CD14-positive monocyte (primary cell): ENCODE measurements around the gene TRAIP. TPM values are rescaled to one million over a fixed set of nuclear protein-coding genes. Genes with fewer than 3 reads are reported as not detected.

Experiments
- DNase-seq, 3 donors: peaks; one replicate each; pipeline ENCODE4 v3.0.0-alpha.2; 2011 to 2022
- H2AFZ ChIP-seq: 2 replicates; pipeline ENCODE4 v1.6.0; 2012; ENCODE audit warnings: mild to moderate bottlenecking, low read depth, low read length, inconsistent platforms; ENCODE audit not compliant: insufficient read depth, poor library complexity, severe bottlenecking
- H3K27ac ChIP-seq, 2 donors: 1 replicate in 1 of 2; 2 replicates in 1 of 2; pipeline ENCODE4 v1.5.1; 2012 to 2013; ENCODE audit warnings: low read length in 2 of 2, control low read depth in 1 of 2, inconsistent platforms in 1 of 2, low read depth in 1 of 2, mild to moderate bottlenecking in 1 of 2
- H3K27me3 ChIP-seq, 2 donors: one replicate each; pipeline versions ENCODE4 v1.6.0 to v1.6.1; 2011 to 2013; ENCODE audit warnings: low read length in 2 of 2; ENCODE audit not compliant: control insufficient read depth in 2 of 2, insufficient read depth in 2 of 2
- H3K36me3 ChIP-seq, 2 donors: replicated peaks in 1 of 2; 1 replicate in 1 of 2; 2 replicates in 1 of 2; pipeline versions ENCODE4 v1.5.1 to v1.6.1; 2012 to 2013; ENCODE audit warnings: low read length in 2 of 2, control low read depth in 1 of 2, inconsistent platforms in 1 of 2, mild to moderate bottlenecking in 1 of 2; ENCODE audit not compliant: insufficient read depth in 2 of 2, control insufficient read depth in 1 of 2
- H3K4me1 ChIP-seq, 2 donors: 1 replicate in 1 of 2; 2 replicates in 1 of 2; pipeline versions ENCODE4 v1.5.1 to v1.6.1; 2012 to 2013; ENCODE audit warnings: low read length in 2 of 2, control low read depth in 1 of 2, inconsistent platforms in 1 of 2, mild to moderate bottlenecking in 1 of 2, moderate library complexity in 1 of 2; ENCODE audit not compliant: insufficient read depth in 2 of 2, control insufficient read depth in 1 of 2
- H3K4me2 ChIP-seq: replicated peaks from 2 replicates; pipeline ENCODE3; 2012; ENCODE audit warnings: low read length, moderate library complexity, mild to moderate bottlenecking; ENCODE audit not compliant: poor library complexity, severe bottlenecking; ENCODE audit errors: extremely low read depth
- H3K4me3 ChIP-seq, 3 experiments: fragments of 200-600 bp in 1 of 3; sonication (generic) in 1 of 3; replicated peaks in 1 of 3; 1 replicate in 2 of 3; 2 replicates in 1 of 3; pipeline ENCODE4 v1.5.1; 2011 to 2013; ENCODE audit warnings: low read length in 3 of 3, mild to moderate bottlenecking in 3 of 3, control low read depth in 2 of 3, low read depth in 2 of 3, inconsistent platforms in 1 of 3, moderate library complexity in 1 of 3
- H3K79me2 ChIP-seq: 2 replicates; pipeline ENCODE4 v1.6.0; 2012; ENCODE audit warnings: mild to moderate bottlenecking, control low read depth, inconsistent platforms, low read length, moderate library complexity; ENCODE audit not compliant: insufficient read depth
- H3K9ac ChIP-seq: 2 replicates; pipeline ENCODE4 v1.6.0; 2017; ENCODE audit warnings: low read length, mild to moderate bottlenecking; ENCODE audit not compliant: insufficient read depth, poor library complexity, severe bottlenecking
- H3K9me3 ChIP-seq, 2 donors: replicated peaks in 1 of 2; 1 replicate in 1 of 2; 2 replicates in 1 of 2; pipeline versions ENCODE4 v1.5.1 to v1.6.1; 2012 to 2013; ENCODE audit warnings: low read length in 2 of 2, control low read depth in 1 of 2; ENCODE audit not compliant: control insufficient read depth in 1 of 2, insufficient read depth in 1 of 2
- H4K20me1 ChIP-seq: 2 replicates; pipeline ENCODE4 v1.6.0; 2012; ENCODE audit warnings: mild to moderate bottlenecking, low read length, control low read depth, moderate library complexity; ENCODE audit not compliant: insufficient read depth
- H3K27ac Mint-ChIP-seq, 7 donors: one replicate each; pipeline ENCODE4 v1.8.0; 2020; ENCODE audit warnings: mild to moderate bottlenecking in 7 of 7, mixed read lengths in 7 of 7, moderate library complexity in 6 of 7, inconsistent platforms in 2 of 7
- H3K27me3 Mint-ChIP-seq, 3 donors: one replicate each; pipeline ENCODE4 v1.8.0; 2021 to 2022; ENCODE audit warnings: low read depth in 3 of 3, mild to moderate bottlenecking in 3 of 3, mixed read lengths in 3 of 3, moderate library complexity in 3 of 3, inconsistent platforms in 1 of 3
- H3K36me3 Mint-ChIP-seq, 2 donors: one replicate each; pipeline ENCODE4 v1.8.0; 2020; ENCODE audit warnings: mixed read lengths in 2 of 2, inconsistent platforms in 1 of 2, mild to moderate bottlenecking in 1 of 2
- H3K4me1 Mint-ChIP-seq: one replicate; pipeline ENCODE4 v1.8.0; 2020; ENCODE audit warnings: mild to moderate bottlenecking, mixed read lengths
- H3K4me3 Mint-ChIP-seq, 2 donors: one replicate each; pipeline ENCODE4 v1.8.0; 2020; ENCODE audit warnings: mild to moderate bottlenecking in 2 of 2, mixed read lengths in 2 of 2, moderate library complexity in 1 of 2
- H3K9me3 Mint-ChIP-seq, 7 donors: one replicate each; pipeline ENCODE4 v1.8.0; 2020 to 2022; ENCODE audit warnings: mixed read lengths in 7 of 7, mild to moderate bottlenecking in 6 of 7, moderate library complexity in 6 of 7, inconsistent platforms in 2 of 7
- WGBS: methylation state at CpG from one replicate; pipeline ENCODE4 v1.1.5; 2013; ENCODE audit warnings: missing lambda C conversion rate; ENCODE audit not compliant: insufficient coverage; 5-methylcytosine and 5-hydroxymethylcytosine counted together
- intact Hi-C, 2 donors: fragments of 100-400 bp; cut with micrococcal nuclease; formaldehyde crosslinking; loops; one replicate each; pipeline versions ENCODE4 v1.15.0 to v1.15.1; 2023
- polyA plus RNA-seq, 3 donors: library from polyadenylated mRNA; depleted of rRNA in 1 of 3; unstranded in 2 of 3; stranded (reverse) in 1 of 3; fragments of 300-500 nt in 2 of 3; fragments of >200 nt in 1 of 3; fragmentation: Illumina TruSeq in 2 of 3; gene quantifications; 1 replicate in 2 of 3; 2 replicates in 1 of 3; pipeline ENCODE4 v1.2.3, GENCODE V29; 2012 to 2021
- TF ChIP-seq, protein P1 (sequence below): fragments of 200-600 bp; IDR thresholded peaks from one replicate; pipeline ENCODE4 v1.8.0; 2022; ENCODE audit warnings: antibody characterized with exemption, mild to moderate bottlenecking

The TRAIP gene
- polyA plus RNA-seq, 3 donors = 0.68 to 1.1 (median 0.95) TPM

DNA sequence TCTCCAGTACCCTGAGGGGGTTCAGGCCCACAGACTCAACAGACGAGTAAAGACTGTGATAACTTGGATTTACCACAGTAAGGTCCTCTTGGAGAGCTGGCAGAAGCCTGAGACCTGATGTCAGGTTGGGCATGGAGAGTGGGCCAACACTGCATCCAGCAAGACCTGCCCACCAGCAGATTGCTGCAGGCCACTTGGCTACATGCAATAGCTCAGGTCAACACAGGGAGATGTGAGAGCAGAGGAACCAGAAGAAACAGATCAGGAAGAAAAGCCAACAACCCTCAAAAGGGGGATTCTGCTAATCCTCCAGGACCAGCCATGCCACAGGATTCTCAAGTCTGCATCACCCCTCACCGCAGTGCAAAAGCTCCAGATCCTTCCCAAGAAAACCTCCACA lies 68.3 kb downstream of the TRAIP start:
- no peak overlapping the region for H3K9ac ChIP-seq
- TF ChIP-seq, protein P1, sequence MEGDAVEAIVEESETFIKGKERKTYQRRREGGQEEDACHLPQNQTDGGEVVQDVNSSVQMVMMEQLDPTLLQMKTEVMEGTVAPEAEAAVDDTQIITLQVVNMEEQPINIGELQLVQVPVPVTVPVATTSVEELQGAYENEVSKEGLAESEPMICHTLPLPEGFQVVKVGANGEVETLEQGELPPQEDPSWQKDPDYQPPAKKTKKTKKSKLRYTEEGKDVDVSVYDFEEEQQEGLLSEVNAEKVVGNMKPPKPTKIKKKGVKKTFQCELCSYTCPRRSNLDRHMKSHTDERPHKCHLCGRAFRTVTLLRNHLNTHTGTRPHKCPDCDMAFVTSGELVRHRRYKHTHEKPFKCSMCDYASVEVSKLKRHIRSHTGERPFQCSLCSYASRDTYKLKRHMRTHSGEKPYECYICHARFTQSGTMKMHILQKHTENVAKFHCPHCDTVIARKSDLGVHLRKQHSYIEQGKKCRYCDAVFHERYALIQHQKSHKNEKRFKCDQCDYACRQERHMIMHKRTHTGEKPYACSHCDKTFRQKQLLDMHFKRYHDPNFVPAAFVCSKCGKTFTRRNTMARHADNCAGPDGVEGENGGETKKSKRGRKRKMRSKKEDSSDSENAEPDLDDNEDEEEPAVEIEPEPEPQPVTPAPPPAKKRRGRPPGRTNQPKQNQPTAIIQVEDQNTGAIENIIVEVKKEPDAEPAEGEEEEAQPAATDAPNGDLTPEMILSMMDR = no peak
- intact Hi-C loops = loop anchor here (5.0 to 10.0 kb wide), 2 partner anchors 63 to 66 kb away; partner anchors contain the start of gene GMPPB (in 2 of the 2)
- Mint-ChIP-seq H3K36me3 (peaks cover 14 to 19% of the 10 kb centered on the region in 2 donors), H3K27ac (peak overlapping the region in 1 of 7 donors; percentile 7), H3K27me3 (peaks cover 0 to 8% (median 4%) of the 10 kb centered on the region in 3 donors), H3K4me3 (no peak overlapping the region), H3K9me3 (peaks cover 0 to 2% (median 0%) of the 10 kb centered on the region in 7 donors), H3K4me1 (peaks cover 28% of the 10 kb centered on the region)
- peak overlapping the region; percentile 46 for H2AFZ ChIP-seq
- 100% methylated on average over 1 of the region's 2 CpGs for WGBS
- H3K79me2 ChIP-seq = peaks cover 32% of the 10 kb centered on the region
- H3K4me3 ChIP-seq = no peak overlapping the region
- no peaks in the 10 kb centered on the region for H3K9me3 ChIP-seq
- no peaks in the 10 kb centered on the region for H3K27me3 ChIP-seq
- H4K20me1 ChIP-seq = peaks cover 2% of the 10 kb centered on the region
- peaks cover 18 to 21% of the 10 kb centered on the region in 2 donors for H3K4me1 ChIP-seq
- DNase-seq = peak in 1 of 3 donors; percentile 3
- no peak overlapping the region for H3K27ac ChIP-seq
- H3K4me2 ChIP-seq = no peak overlapping the region
- peaks cover 0 to 4% of the 10 kb centered on the region in 2 donors for H3K36me3 ChIP-seq

DNA sequence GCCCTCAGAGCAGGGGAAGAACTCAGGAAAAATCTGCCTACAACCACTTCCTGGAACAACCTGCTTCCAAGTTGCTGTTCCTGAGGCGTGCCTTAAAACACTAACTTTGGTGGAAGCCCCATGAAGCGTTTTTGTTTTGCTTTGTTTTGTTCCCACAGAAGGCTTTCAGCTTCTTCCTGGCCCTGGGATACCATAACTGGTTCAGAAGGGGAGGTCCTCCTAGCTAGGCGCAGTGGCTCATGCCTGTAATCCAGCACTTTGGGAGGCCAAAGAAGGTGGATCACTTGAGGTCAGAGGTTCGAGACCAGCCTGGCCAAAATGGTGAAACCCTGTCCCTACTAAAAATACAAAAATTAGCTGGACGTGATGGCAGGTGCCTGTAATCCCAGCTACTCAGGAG lies 68.8 kb downstream of the TRAIP start:
- H3K9me3 Mint-ChIP-seq = peaks cover 0 to 2% (median 0%) of the 10 kb centered on the region in 7 donors
- H3K36me3 Mint-ChIP-seq = peaks cover 14 to 22% of the 10 kb centered on the region in 2 donors
- peaks cover 0 to 5% of the 10 kb centered on the region in 2 donors for H3K36me3 ChIP-seq
- H3K4me1 ChIP-seq = peaks cover 18 to 21% of the 10 kb centered on the region in 2 donors
- no peak overlapping the region for H3K4me2 ChIP-seq
- H3K4me3 Mint-ChIP-seq = no peak overlapping the region
- H4K20me1 ChIP-seq = peaks cover 7% of the 10 kb centered on the region
- peak overlapping the region in 2 of 7 donors; percentile 95 to 97 for H3K27ac Mint-ChIP-seq
- no peak overlapping the region for H3K27ac ChIP-seq
- peak in 1 of 3 donors; percentile 2 for DNase-seq
- 64% methylated on average over 3 of the region's 5 CpGs for WGBS
- H2AFZ ChIP-seq = peak overlapping the region; percentile 99
- peaks cover 37% of the 10 kb centered on the region for H3K79me2 ChIP-seq
- H3K9ac ChIP-seq = no peak overlapping the region
- H3K27me3 Mint-ChIP-seq = peaks cover 0 to 8% (median 4%) of the 10 kb centered on the region in 3 donors
- H3K4me3 ChIP-seq = peak overlapping the region in 1 of 3 experiments; percentile 94
- peaks cover 28% of the 10 kb centered on the region for H3K4me1 Mint-ChIP-seq
- no peaks in the 10 kb centered on the region for H3K27me3 ChIP-seq
- no peaks in the 10 kb centered on the region for H3K9me3 ChIP-seq
- intact Hi-C loops = loop anchor here (5.0 to 10.0 kb wide), 2 partner anchors 63 to 65 kb away; partner anchors contain the start of gene GMPPB (in 2 of the 2)
- TF ChIP-seq, protein P1 = no peak
